BLaER1 (cell line): ENCODE results near the gene USP34.

Source experiments
- H3K27ac ChIP-seq: shearing (Covaris generic); formaldehyde crosslinking; 2 replicates; pipeline ENCODE4 v1.8.1; 2022
- H3K27me3 ChIP-seq: shearing (Covaris generic); formaldehyde crosslinking; 2 replicates; pipeline ENCODE4 v1.8.1; 2022
- H3K36me3 ChIP-seq: shearing (Covaris generic); formaldehyde crosslinking; 2 replicates; pipeline ENCODE4 v1.8.1; 2022
- H3K4me1 ChIP-seq: shearing (Covaris generic); formaldehyde crosslinking; 2 replicates; pipeline ENCODE4 v1.8.1; 2022
- H3K4me2 ChIP-seq: shearing (Covaris generic); formaldehyde crosslinking; 2 replicates; pipeline ENCODE4 v1.8.1; 2022
- H3K4me3 ChIP-seq: shearing (Covaris generic); formaldehyde crosslinking; 2 replicates; pipeline ENCODE4 v1.8.1; 2022
- H3K9ac ChIP-seq: shearing (Covaris generic); formaldehyde crosslinking; 2 replicates; pipeline ENCODE4 v1.8.1; 2022
- H3K9me3 ChIP-seq: shearing (Covaris generic); formaldehyde crosslinking; 2 replicates; pipeline ENCODE4 v1.8.1; 2022
- H4K20me1 ChIP-seq: shearing (Covaris generic); formaldehyde crosslinking; 2 replicates; pipeline ENCODE4 v1.8.1; 2022
- Cebpa-rat ChIP-seq: shearing (Covaris generic); IDR thresholded peaks from 2 replicates; pipeline ENCODE4 v1.8.1; 2022

The USP34 gene

DNA sequence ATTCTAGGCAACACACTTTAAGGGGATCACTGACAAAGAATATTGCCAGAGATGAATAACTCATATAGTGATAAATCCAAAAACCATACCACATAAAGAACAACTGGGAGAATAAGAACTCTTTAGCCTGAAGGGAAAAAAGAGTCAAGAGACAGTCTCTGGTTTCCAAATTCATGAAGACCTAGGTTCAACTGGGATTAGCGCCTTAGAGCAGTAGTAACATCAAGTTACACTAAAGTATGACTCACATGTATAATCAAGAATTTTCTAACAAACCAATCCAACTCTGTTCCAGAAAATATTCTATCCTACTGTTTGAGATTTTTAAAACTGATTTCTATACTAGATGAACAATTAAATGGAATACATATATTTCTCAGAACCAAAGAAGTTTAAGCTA, 93.8 kb downstream of the USP34 start:
- H3K27ac ChIP-seq: no peak overlapping the region
- peaks cover 94% of the 10 kb centered on the region for H3K36me3 ChIP-seq
- peaks cover 48% of the 10 kb centered on the region for H4K20me1 ChIP-seq
- H3K9me3 ChIP-seq: no peaks in the 10 kb centered on the region
- no peak overlapping the region for H3K9ac ChIP-seq
- H3K4me3 ChIP-seq: no peak overlapping the region
- no peak for TF ChIP-seq Cebpa-rat
- H3K27me3 ChIP-seq: no peaks in the 10 kb centered on the region
- H3K4me2 ChIP-seq: no peak overlapping the region
- H3K4me1 ChIP-seq: no peaks in the 10 kb centered on the region

DNA sequence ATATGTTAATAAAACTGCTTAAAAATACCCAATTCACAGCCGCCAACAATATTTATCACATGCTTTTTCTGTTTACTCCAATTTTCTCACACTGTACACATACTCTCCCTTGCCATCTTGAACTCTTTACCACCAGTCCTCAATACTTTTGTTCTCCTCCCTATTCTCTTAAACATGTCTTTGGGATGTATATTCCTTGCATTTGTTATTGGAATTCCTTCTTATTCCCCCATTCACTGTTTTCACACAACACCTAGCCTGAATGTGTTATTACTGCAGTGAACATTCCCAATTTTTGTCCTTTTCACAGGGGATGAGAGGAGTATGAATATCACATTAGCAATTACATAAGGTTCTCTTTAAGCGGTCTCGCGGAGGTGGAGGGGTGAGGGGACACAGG, 94.7 kb downstream of the USP34 start:
- Histone ChIP-seq H3K27ac (no peak overlapping the region), H4K20me1 (peaks cover 44% of the 10 kb centered on the region), H3K4me2 (no peak overlapping the region), H3K9me3 (no peaks in the 10 kb centered on the region), H3K4me1 (no peaks in the 10 kb centered on the region), H3K27me3 (no peaks in the 10 kb centered on the region), H3K4me3 (no peak overlapping the region), H3K36me3 (peaks cover 90% of the 10 kb centered on the region), H3K9ac (no peak overlapping the region)
- no peak for TF ChIP-seq Cebpa-rat

DNA sequence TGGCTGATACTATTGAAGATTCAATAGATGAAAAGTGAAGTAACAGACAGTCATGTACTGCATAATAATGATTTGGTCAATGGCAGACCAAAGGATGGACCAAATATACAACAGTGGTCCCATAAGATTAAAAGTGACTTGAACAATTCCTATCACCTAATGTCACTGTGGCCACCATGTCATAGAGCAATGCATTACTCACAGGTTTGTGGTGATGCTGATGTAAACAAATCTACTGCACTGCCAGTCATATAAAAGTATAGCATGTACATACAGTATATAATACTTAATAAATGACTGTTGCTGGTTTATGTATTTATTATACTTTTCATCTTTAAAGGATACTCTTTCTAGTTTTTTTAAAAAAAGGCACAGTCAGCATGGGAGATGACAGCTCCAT, 99.9 kb downstream of the USP34 start:
- peaks cover 9% of the 10 kb centered on the region for H3K4me1 ChIP-seq
- no peak overlapping the region for H3K4me3 ChIP-seq
- no peaks in the 10 kb centered on the region for H3K27me3 ChIP-seq
- no peak overlapping the region for H3K9ac ChIP-seq
- no peaks in the 10 kb centered on the region for H3K9me3 ChIP-seq
- H3K36me3 ChIP-seq: peaks cover 86% of the 10 kb centered on the region
- H3K27ac ChIP-seq: no peak overlapping the region
- H3K4me2 ChIP-seq: no peak overlapping the region
- H4K20me1 ChIP-seq: peaks cover 57% of the 10 kb centered on the region
- TF ChIP-seq Cebpa-rat: no peak

DNA sequence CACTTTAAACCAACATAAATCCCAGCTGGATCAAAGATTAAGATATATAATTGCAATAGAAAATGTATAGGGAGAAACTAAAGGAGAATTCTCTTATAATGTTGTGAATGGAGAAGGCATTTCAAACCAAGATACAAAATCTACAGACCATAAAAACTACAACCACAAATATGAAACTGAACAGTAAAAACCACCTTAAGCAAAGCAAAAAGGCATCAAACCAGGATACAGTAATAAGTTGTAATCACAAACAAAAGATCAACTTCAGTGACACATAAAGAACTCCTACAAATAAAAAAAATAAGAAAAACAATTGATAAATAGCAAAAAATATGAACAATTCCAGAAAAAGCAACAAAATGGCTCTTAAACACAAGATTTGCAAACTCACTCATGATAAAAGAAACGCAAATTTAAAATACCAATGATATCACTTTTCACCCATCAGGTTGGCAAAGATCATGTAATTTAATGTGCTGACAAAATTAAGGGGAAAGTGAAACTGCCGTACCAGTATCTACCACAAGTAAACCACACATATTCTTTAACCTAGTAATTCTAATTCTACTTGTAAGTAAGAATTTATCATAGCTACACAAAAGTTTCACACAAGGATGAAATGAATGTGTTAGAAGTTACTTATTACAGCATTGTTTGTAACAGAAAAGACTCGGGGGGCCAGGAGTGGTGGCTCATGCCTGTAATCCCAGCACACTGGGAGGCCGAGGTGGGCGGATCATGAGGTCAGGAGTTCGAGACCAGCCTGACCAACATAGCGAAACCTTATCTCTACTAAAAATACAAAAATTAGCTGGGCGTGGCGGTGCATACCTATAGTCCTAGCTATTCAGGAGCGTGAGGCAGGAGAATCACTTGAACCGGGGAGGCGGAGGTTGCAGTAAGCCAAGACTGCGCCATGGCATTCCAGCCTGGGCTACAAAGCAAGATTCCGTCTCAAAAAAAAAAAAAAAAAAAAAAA, 101.9 kb downstream of the USP34 start:
- Histone ChIP-seq H4K20me1 (peaks cover 55% of the 10 kb centered on the region), H3K9me3 (peaks cover 3% of the 10 kb centered on the region), H3K27ac (no peak overlapping the region), H3K9ac (no peak overlapping the region), H3K4me2 (no peak overlapping the region), H3K27me3 (no peaks in the 10 kb centered on the region), H3K4me1 (peaks cover 24% of the 10 kb centered on the region), H3K36me3 (peaks cover 82% of the 10 kb centered on the region), H3K4me3 (no peak overlapping the region)
- no peak for TF ChIP-seq Cebpa-rat

DNA sequence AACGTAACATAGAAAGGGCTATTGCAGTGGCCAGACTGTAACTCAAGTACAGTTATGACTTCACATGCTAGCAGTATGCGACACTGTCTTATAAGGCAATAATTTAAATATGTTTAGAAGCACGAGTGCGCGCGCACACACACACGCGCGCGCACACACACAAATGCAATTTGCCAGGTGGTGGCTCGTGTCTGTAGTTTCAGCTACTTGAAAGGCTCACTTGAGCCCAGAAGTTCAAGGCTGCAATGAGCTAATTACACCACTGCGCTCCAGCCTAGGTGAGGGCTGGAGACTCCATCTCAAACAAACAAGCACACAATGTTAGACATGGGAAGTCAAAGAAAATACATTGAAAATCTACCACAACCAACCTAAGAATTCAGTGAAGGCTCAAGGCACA, 103.7 kb downstream of the USP34 start:
- Histone ChIP-seq H3K27me3 (no peaks in the 10 kb centered on the region), H3K4me3 (no peak overlapping the region), H4K20me1 (peaks cover 40% of the 10 kb centered on the region), H3K4me1 (peaks cover 24% of the 10 kb centered on the region), H3K9me3 (peaks cover 13% of the 10 kb centered on the region), H3K36me3 (peaks cover 87% of the 10 kb centered on the region), H3K27ac (no peak overlapping the region), H3K9ac (no peak overlapping the region), H3K4me2 (no peak overlapping the region)
- no peak for TF ChIP-seq Cebpa-rat

DNA sequence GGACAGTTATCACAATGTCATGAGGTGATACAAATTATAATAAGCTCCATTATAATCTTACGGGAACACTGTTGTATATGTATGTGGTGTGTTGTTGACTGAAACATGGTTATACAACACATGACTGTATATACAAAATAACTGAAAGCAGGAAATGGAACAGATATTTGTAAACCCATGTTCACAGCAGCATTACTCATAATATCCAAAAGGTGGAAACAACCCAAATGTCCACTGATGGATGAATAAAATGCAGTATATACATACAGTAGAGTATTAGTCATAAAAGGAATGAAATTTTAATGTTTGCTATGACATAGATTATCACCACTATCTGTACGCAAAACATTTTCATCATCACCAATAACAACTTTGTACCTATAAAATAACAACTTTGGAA, 107.3 kb downstream of the USP34 start:
- Histone ChIP-seq H4K20me1 (peaks cover 50% of the 10 kb centered on the region), H3K36me3 (peaks cover 74% of the 10 kb centered on the region)

DNA sequence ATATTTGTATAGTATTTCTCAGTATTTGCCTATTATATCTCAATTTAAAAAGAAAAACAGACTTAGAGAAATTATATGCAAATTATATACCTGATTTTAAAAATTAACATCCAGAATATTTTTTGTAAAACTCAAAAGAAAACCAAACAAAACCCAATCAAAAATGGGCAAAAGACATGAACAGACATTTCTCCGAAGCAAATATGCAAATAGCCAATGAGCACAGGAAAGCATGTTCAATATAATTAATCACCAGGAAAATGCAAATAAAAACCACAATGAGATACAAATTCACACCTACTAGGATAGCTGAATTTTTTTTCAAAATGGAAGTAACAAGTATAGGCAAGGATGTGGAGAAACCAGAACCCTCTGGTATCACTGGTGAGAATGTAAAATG, 108.0 kb downstream of the USP34 start:
- H3K9ac ChIP-seq: no peak overlapping the region
- no peak overlapping the region for H3K27ac ChIP-seq
- H3K27me3 ChIP-seq: no peaks in the 10 kb centered on the region
- no peak overlapping the region for H3K4me3 ChIP-seq
- no peak overlapping the region for H3K4me2 ChIP-seq
- H3K4me1 ChIP-seq: peaks cover 28% of the 10 kb centered on the region
- peaks cover 13% of the 10 kb centered on the region for H3K9me3 ChIP-seq
- no peak for TF ChIP-seq Cebpa-rat
- peaks cover 69% of the 10 kb centered on the region for H3K36me3 ChIP-seq
- peaks cover 55% of the 10 kb centered on the region for H4K20me1 ChIP-seq

More for the DNA sequence above, 107.3 kb downstream of the USP34 start:
- Histone ChIP-seq H3K4me3 (no peak overlapping the region), H3K9me3 (peaks cover 13% of the 10 kb centered on the region), H3K27ac (no peak overlapping the region), H3K4me2 (no peak overlapping the region), H3K27me3 (no peaks in the 10 kb centered on the region), H3K4me1 (peaks cover 28% of the 10 kb centered on the region), H3K9ac (no peak overlapping the region)
- no peak for TF ChIP-seq Cebpa-rat

DNA sequence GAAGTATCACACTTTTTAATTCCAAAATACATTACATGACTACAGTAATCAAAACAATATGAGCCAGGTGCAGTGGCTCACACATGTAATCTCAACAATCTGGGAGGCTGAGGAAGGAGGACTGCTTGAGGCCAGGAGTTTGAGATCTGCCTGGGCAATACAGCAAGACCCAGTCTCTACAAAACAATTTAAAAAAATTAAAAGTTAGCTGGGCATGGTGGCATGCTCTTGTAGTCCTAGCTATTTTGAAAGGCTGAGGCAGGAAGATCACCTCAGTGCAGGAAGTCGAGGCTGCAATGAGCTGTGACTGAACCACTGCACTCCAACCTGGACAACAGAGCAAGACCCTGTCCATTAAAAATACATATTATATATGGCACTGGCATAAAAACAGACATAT, 109.8 kb downstream of the USP34 start:
- Histone ChIP-seq H3K9me3 (peaks cover 13% of the 10 kb centered on the region), H3K9ac (no peak overlapping the region), H3K4me3 (no peak overlapping the region), H3K27me3 (no peaks in the 10 kb centered on the region), H3K27ac (no peak overlapping the region), H3K4me2 (no peak overlapping the region; the same call in 1 of the 2 replicates), H4K20me1 (peaks cover 49% of the 10 kb centered on the region), H3K36me3 (peaks cover 64% of the 10 kb centered on the region), H3K4me1 (peaks cover 19% of the 10 kb centered on the region)
- no peak for TF ChIP-seq Cebpa-rat

DNA sequence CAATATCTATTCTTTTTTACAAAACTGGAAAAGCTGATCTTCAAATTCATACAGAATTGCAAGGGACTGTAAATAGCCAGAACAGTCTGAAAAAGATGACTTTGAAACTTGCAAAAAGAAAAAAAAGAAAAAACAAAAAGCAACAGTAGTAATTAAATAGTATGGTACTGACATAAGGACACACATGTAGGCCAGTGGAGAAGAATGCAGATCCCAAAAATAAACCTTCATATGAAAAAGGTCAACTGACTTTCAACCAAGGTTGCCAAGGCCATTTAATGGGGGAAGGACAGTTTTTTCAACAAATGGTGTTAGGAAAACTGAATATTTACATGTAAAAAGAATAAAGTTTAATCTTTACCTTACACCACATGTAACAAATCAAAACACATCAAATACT, 111.8 kb downstream of the USP34 start:
- peaks cover 48% of the 10 kb centered on the region for H4K20me1 ChIP-seq
- H3K4me1 ChIP-seq: peaks cover 4% of the 10 kb centered on the region; the same call in 1 of the 2 replicates
- H3K27me3 ChIP-seq: no peaks in the 10 kb centered on the region
- H3K36me3 ChIP-seq: peaks cover 68% of the 10 kb centered on the region
- TF ChIP-seq Cebpa-rat: no peak
- no peak overlapping the region for H3K27ac ChIP-seq
- peaks cover 21% of the 10 kb centered on the region for H3K9me3 ChIP-seq
- no peak overlapping the region for H3K4me3 ChIP-seq
- H3K9ac ChIP-seq: no peak overlapping the region
- no peak overlapping the region for H3K4me2 ChIP-seq

DNA sequence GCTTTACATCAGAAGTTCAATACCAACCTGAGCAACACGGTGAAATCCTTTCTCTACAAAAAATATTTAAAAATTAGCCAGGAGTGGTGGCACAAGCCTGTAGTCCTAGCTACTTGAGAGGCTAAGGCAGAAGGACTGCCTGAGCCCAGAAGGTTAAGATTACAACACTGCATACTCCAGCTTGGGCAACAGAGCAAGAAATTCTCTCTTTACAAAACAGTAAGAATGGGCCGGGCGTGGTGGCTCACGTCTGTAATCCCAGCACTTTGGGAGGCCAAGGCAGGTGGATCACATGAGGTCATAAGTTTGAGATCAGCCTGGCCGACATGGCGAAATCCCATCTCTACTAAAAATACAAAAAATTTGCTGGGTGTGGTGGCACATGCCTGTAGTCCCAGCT, 113.2 kb downstream of the USP34 start:
- H3K9me3 ChIP-seq: peaks cover 15% of the 10 kb centered on the region
- no peak overlapping the region for H3K27ac ChIP-seq
- H3K36me3 ChIP-seq: peaks cover 68% of the 10 kb centered on the region
- peaks cover 4% of the 10 kb centered on the region; the same call in 1 of the 2 replicates for H3K4me1 ChIP-seq
- no peak for TF ChIP-seq Cebpa-rat
- H3K27me3 ChIP-seq: no peaks in the 10 kb centered on the region
- no peak overlapping the region for H3K9ac ChIP-seq
- peaks cover 52% of the 10 kb centered on the region for H4K20me1 ChIP-seq
- H3K4me2 ChIP-seq: no peak overlapping the region
- no peak overlapping the region for H3K4me3 ChIP-seq
